Measurements from ENCODE around the gene OR14J1. TPM values are rescaled to one million over a fixed set of nuclear protein-coding genes. Genes with fewer than 3 reads are reported as not detected.
"Not testable (repeated sequence)": the region's sequence is repeated elsewhere in the genome, so short reads cannot be mapped to it uniquely, and the experiment has no call there.

The OR14J1 gene, protein sequence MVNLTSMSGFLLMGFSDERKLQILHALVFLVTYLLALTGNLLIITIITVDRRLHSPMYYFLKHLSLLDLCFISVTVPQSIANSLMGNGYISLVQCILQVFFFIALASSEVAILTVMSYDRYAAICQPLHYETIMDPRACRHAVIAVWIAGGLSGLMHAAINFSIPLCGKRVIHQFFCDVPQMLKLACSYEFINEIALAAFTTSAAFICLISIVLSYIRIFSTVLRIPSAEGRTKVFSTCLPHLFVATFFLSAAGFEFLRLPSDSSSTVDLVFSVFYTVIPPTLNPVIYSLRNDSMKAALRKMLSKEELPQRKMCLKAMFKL
- not detected for total RNA-seq

DNA sequence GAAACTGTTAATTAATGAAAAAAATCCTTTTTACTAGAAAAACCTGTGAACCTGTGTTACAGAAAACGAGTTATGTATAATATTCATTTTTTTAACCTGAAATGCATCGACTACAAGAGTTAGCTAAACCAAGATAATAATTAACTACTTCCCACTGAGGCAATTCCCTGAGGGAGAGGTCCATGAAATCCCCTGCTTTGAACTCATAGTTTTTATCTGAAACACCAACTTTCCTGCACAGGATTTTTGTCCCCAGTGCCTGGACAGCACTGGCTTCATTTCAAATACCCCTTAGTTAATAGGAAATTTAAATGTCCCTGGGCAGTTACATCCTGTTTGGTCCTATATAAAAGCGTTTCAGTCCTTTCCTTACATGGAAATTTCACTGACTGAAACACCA lies at the start of gene OR14J1:
Gene OR14J1 (plus strand): TSS at position 386 of the 400 bp plus-strand sequence. CDS start 4,989 bp downstream, outside the sequence.
- no peak for DNase-seq (ENCODE audit: low spot score)
- intact Hi-C loops (cut with DNase I): no loop called here
- no peak for ATAC-seq

GRCh38 chr6:29251736-29252135 lies 49.8 kb upstream of the OR14J1 start:
- no peak for DNase-seq (ENCODE audit: low spot score)
- no peak for ATAC-seq
- intact Hi-C loops (cut with DNase I): no loop called here

DNA sequence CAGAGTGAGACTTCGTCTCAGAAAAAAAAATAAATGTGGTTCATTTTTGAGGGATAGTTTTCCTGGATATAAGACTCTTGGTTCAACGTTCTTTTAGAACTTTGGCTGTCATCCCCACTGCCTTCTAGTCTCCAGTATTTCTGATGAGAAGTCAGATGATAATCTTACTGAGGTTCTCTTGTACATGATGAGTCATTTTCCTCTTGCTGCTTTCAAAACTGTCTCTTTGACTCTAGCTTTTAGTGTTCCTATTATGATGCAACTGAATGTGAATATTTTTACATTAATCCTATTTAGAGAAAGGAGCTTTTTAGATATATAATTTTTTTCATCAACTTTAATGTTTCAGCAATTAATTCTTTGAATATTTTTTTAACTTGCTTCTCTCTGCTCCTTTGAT lies 46.0 kb upstream of the OR14J1 start:
- ATAC-seq (no peak), DNase-seq (ENCODE audit: low spot score) (no peak)
- intact Hi-C loops (cut with DNase I): no loop called here

DNA sequence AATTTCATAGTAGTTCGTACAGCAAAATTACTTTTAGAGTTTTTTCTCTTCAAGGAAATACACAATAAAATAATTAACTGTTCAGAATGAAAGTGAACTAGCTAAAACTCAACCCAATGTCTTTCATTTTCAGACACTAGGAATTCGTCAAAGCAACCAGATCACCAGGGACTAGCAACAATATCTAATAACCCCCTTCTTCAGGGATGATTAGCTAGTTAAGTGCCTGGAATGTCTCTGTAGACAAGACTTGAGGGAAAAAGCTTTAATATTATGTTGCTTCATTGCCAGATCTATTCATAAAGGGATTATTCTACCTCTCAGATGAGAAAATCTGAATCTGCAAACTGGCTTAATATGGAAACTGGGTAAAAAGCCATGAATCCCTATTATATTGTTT lies 41.8 kb upstream of the OR14J1 start:
- intact Hi-C loops (cut with DNase I): no loop called here
- no peak for ATAC-seq
- no peak for DNase-seq (ENCODE audit: low spot score)

DNA sequence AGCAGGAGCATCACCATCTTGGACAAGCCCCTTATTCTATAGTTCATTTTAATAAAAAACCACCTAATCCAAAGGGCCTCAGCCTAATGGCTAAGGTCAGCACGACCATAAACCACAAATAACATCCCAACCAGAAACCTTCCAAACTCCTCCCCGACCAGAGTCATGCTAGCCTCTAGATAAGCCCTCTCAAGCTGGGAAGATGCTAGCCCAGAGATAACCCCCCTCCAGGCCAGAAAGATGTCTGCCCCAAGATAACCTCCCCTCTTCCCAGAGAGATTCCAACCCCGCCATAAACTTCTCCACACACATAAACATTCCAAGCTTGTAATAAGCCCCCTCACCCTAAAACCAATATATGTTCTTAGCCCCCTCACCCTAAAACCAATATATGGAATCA lies 38.5 kb upstream of the OR14J1 start:
- ATAC-seq: no peak
- no peak for DNase-seq (ENCODE audit: low spot score)
- intact Hi-C loops (cut with DNase I): no loop called here

- no peak for ATAC-seq
- no peak for DNase-seq (ENCODE audit: low spot score)
- intact Hi-C loops (cut with DNase I): no loop called here
These were observed 7.0 kb upstream of the OR14J1 start for GRCh38 chr6:29294499-29294914.

DNA sequence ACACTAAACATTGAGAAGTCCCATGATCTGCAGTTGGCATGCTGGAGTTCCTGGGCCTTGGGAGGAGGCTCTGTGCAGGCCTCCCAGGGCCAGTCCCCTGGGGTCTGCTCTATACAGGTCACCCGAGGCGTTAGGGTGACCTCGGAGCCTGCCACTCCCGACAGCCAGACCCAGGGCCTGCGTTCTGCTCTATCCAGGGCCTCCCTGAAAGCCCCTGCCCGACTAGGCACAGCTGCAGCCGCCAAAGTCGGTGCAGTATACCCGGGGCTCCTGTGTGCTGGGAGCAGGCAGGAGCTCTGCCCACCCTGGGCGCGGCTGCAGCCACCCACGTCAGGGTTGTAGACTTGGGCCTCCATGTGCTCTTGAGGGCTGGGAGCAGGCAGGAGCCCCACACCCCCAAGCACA lies 6.3 kb upstream of the OR14J1 start:
- DNase-seq (ENCODE audit: low spot score) (no peak), ATAC-seq (no peak)
- intact Hi-C loops (cut with DNase I): no loop called here

GRCh38 chr6:29295623-29296022 lies 5.9 kb upstream of the OR14J1 start:
- ATAC-seq (no peak), DNase-seq (ENCODE audit: low spot score) (no peak)
- intact Hi-C loops (cut with DNase I): no loop called here

GRCh38 chr6:29319931-29320330 lies 18.4 kb downstream of the OR14J1 start:
- intact Hi-C loops (cut with DNase I): no loop called here
- DNase-seq (ENCODE audit: low spot score): no peak

GRCh38 chr6:29323332-29323731 lies 21.8 kb downstream of the OR14J1 start:
- not testable (repeated sequence) for ATAC-seq

More at GRCh38 chr6:29319931-29320330, 18.4 kb downstream of the OR14J1 start:
- ATAC-seq: no peak

DNA sequence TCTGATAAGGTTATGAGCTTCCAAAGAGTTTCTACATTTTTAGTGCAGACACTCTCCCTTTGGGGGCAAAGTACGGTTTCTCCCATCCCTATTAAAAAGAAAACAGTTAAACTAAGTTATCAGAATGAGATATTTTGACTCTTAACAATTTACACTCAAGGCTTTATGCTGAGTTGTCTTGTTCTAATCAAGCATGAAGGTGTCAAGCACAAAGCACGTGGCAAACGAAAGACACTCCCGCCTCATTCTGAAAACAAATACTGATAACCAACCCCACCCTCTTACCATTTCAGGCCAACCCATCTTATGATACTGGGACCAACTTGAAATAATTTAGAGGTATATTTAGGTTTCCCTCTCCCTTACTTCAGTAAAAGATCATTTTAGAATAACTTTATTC lies 24.3 kb downstream of the OR14J1 start:
- DNase-seq (ENCODE audit: low spot score): no peak
- no peak for ATAC-seq
- intact Hi-C loops (cut with DNase I): no loop called here

More at GRCh38 chr6:29323332-29323731, 21.8 kb downstream of the OR14J1 start:
- DNase-seq (ENCODE audit: low spot score); intact Hi-C loops (cut with DNase I): not testable (repeated sequence)

GRCh38 chr6:29332676-29333075 lies 31.2 kb downstream of the OR14J1 start:
- ATAC-seq (no peak), DNase-seq (ENCODE audit: low spot score) (no peak)
- intact Hi-C loops (cut with DNase I): no loop called here

GRCh38 chr6:29336269-29336668 lies 34.8 kb downstream of the OR14J1 start:
- DNase-seq (ENCODE audit: low spot score) (no peak), ATAC-seq (no peak)
- intact Hi-C loops (cut with DNase I): no loop called here

- intact Hi-C loops (cut with DNase I): no loop called here
- ATAC-seq (no peak), DNase-seq (ENCODE audit: low spot score) (no peak)
These were observed 43.9 kb downstream of the OR14J1 start for GRCh38 chr6:29345380-29345779.

GRCh38 chr6:29349348-29349747 lies 47.8 kb downstream of the OR14J1 start:
- intact Hi-C loops (cut with DNase I); ATAC-seq; DNase-seq (ENCODE audit: low spot score): not testable (repeated sequence)

- ATAC-seq (no peak), DNase-seq (ENCODE audit: low spot score) (no peak)
- intact Hi-C loops (cut with DNase I): no loop called here
These were observed 53.5 kb downstream of the OR14J1 start for GRCh38 chr6:29354980-29355379.

DNA sequence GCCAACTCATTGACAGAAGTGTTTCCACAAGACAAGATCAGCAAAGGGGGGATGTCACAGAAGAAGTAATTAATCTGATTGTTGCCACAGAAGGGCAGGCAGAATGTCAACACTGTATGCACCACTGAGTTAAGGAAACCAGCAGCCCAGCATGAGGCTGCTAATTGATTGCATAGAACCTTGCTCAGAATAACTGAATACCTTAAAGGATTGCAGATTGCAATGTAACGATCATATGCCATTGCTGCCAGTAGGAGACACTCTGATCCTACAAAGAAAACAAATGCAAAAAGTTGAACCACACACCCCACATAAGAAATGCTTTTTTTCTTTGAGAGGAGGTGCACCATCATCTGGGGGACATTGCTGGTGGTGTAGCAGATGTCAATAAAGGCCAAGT lies 54.1 kb downstream of the OR14J1 start:
- intact Hi-C loops (cut with DNase I): no loop called here
- no peak for DNase-seq (ENCODE audit: low spot score)
- no peak for ATAC-seq

Measured in sciatic nerve (tissue), 2 donors.